HFF-Myc (cell line): ENCODE measurements around the gene MTMR4.
A peak's percentile ranks its signal among the peaks of the same experiment; 100 is the strongest.
"Not testable (repeated sequence)": the region's sequence is repeated elsewhere in the genome, so short reads cannot be mapped to it uniquely, and the experiment has no call there.

ENCODE experiments used
- DNase-seq: peaks from one replicate; pipeline ENCODE4 v3.0.0-alpha.2; 2011; ENCODE audit warnings: low read depth; ENCODE audit errors: extremely low read depth
- H3K4me3 ChIP-seq: replicated peaks from 2 replicates; pipeline ENCODE4 v1.5.1; 2011; ENCODE audit warnings: low read depth, mild to moderate bottlenecking, control low read depth, low read length
- TF ChIP-seq, protein P1 (sequence below): IDR thresholded peaks from 2 replicates; pipeline ENCODE4 v1.5.1; 2012; ENCODE audit warnings: mild to moderate bottlenecking, low read depth, low read length, control low read depth; ENCODE audit errors: missing control alignments

Gene MTMR4

DNA sequence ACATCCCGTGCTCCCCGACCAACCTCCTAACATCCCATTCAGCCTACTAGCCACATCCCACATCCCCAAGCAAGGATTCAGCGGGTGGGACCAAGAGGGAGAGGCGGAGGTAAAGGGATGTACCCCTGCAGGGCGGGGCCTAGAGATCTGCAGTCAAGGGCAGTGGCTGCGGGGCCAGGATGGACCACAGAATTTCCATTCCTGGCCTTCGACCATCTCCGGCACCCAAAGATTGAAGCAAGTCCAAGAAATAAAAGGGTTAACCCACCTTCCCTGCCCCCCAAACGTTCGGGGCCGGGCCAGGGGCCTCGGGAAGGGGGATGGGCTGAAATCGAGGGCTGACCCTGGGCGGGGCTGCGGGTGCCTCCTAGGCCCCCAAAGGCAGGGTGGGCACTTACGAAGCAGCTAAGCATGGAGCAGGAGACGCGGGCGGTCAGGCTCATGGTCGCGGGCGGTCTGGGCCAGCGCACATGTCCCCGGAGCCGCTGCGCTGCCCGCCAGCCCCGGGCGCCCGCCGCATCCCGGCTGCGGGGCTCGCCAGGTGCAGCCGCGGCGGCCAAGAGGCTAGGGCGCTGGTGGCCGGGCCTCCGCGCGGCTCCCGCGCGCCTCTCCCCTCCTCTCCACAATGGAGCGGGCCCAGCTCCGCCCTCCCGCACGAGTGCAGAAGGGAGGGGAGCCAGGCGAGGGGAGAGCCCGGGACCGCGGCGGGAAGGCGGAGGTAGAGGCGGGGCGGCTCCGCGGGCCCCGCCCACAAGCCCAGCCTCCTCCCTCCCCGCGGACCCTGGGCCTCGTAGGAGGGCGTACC, at the start of gene MTMR4:
Gene MTMR4 (minus strand): TSS at position 674 of the 805 bp plus-strand sequence. CDS start 231 bp downstream, at position 443.
- TF ChIP-seq, protein P1, sequence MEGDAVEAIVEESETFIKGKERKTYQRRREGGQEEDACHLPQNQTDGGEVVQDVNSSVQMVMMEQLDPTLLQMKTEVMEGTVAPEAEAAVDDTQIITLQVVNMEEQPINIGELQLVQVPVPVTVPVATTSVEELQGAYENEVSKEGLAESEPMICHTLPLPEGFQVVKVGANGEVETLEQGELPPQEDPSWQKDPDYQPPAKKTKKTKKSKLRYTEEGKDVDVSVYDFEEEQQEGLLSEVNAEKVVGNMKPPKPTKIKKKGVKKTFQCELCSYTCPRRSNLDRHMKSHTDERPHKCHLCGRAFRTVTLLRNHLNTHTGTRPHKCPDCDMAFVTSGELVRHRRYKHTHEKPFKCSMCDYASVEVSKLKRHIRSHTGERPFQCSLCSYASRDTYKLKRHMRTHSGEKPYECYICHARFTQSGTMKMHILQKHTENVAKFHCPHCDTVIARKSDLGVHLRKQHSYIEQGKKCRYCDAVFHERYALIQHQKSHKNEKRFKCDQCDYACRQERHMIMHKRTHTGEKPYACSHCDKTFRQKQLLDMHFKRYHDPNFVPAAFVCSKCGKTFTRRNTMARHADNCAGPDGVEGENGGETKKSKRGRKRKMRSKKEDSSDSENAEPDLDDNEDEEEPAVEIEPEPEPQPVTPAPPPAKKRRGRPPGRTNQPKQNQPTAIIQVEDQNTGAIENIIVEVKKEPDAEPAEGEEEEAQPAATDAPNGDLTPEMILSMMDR = no peak
- no peak for DNase-seq
- H3K4me3 ChIP-seq = peak within 1 kb of the TSS; percentile 71

DNA sequence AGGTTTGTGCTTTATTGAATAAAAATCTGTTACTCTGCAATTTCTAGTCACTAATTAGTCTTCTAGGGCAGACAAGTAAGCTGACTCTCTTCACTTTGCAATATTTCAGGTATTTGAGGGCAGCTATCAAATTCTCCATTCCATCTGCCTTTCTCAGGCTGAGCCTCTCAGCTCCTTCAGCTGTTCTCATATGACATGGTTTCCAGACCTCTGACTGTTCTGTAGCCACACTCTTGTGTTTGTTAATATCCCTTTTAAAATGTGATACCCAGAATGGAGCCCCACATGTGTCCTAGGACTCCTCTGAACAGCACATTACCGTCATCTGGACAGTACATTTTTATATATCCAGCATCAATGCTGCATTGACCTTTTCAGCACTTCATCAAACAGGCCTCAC, 46.1 kb upstream of the MTMR4 start:
- DNase-seq = no peak
- no peak overlapping the region for H3K4me3 ChIP-seq
- TF ChIP-seq, protein P1 = no peak

DNA sequence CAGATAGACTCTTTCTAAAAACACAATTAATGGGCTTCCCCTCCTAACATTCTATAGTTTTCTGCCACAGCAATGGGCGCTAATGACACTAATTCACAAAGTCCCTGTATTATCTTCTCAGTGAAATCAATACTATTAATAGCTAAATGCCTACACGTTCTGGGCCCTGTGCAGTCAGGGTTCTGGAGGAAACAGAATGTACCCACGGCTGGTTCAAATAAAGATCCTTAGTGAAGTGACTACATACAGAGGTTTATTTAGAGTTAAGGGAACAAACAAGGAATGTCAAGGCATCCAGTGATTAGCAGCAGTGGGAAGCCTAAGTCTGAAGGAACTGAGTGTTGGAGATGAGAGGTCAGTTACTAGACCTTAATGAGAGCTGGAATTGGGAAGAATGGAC, 43.5 kb upstream of the MTMR4 start:
- TF ChIP-seq, protein P1 = no peak
- no peak overlapping the region for H3K4me3 ChIP-seq
- DNase-seq = no peak

DNA sequence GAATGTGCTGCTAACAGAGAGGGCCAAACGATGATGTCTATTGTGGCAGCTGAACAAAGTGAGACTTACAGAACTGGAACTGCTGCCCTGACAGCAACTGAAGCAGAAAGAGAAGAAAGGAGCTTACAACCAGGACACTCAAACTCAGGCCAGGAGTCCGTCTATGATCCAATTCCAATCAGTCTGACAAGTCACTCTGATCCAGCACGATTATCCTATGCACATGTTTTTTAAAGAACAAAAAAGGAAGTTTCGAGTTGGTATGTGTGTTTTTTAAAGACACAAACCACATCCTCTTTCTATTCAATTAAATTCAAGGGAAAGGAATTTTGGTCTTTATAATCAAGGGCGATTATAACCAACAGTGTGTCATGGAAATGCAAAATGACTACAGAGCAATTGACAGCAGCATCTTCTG, 42.4 kb upstream of the MTMR4 start:
- no peak overlapping the region for H3K4me3 ChIP-seq
- DNase-seq = no peak
- TF ChIP-seq, protein P1 = no peak

DNA sequence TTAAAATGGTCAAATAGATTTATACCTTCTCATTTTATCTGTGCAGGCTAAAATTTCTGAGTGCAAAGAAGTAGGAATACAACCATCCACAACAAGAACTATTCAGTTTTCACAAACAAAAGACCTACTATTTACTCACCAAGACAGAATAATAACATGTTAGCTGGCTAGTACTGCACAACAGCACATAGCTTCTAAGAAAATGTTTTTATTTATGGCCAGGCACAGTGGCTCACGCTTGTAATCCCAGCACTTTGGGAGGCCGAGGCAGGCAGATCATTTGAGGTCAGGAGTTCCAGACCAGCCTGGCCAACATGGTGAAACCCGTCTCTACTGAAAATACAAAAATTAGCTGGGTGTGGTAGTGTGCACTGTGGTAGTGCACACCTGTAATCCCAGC, 40.7 kb upstream of the MTMR4 start:
- not testable (repeated sequence) for H3K4me3 ChIP-seq, DNase-seq

DNA sequence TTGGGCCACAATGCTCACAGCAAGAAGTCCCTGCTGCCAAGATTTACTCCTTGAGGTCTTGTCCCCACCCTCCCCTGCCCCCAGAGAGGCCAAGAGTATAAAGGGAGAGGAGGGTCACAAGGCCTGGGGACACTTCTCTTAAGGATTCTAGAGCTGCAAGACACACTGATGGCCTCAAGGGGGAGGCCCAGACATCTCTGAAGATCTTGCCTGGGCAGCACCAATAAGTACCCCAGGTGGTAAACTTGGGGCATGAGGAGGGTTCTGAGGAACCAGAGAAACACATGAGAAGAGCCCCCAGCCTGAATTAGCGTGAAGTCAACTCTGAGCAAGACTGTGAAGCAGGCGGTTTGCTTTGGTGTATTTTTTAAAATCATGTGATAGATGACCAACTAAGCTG, 26.8 kb upstream of the MTMR4 start:
- TF ChIP-seq, protein P1 = peak; percentile 36
- H3K4me3 ChIP-seq = no peak overlapping the region
- DNase-seq = no peak

DNA sequence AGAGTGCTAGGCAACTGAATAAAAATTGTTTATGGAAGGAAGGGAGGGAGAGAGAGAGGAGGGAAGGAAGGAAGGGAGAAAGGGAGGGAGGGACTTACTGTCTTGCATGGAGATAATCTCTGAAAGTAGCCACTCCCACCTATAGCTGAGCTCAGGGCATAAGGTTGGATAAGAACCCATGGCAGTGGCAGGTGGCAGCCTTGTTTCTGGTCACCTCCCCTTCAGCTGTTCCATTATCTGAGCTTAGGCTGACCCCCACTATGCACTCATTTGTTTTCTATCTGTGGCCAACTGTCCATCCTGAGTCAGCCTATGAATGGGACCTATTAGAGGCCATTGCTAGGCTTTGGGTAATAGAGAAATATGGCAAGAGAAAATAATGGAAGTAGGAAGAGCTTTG, 25.3 kb upstream of the MTMR4 start:
- H3K4me3 ChIP-seq = no peak overlapping the region
- TF ChIP-seq, protein P1 = no peak
- no peak for DNase-seq
